Vagina (tissue), 2 donors: ENCODE results near the gene GTF2H2C. TPM values are rescaled to one million over a fixed set of nuclear protein-coding genes. Genes with fewer than 3 reads are reported as not detected.
"Not testable (repeated sequence)": the region's sequence is repeated elsewhere in the genome, so short reads cannot be mapped to it uniquely, and the experiment has no call there.

Experiments used
- DNase-seq, 2 donors: peaks; one replicate each; pipeline ENCODE4 v3.0.0-alpha.2; 2017; ENCODE audit errors: extremely low spot score in 2 of 2
- H3K27ac ChIP-seq: fragments of 200-600 bp; sonication (generic); one replicate; pipeline ENCODE4 v1.5.1; 2019
- H3K27me3 ChIP-seq: fragments of 200-600 bp; sonication (generic); one replicate; pipeline ENCODE4 v1.5.1; 2019
- H3K36me3 ChIP-seq, 2 donors: fragments of 200-600 bp; sonication (generic); one replicate each; pipeline ENCODE4 v1.5.1; 2017 to 2019
- H3K4me1 ChIP-seq: fragments of 200-600 bp; sonication (generic); one replicate; pipeline ENCODE4 v1.5.1; 2019
- H3K4me3 ChIP-seq, 2 donors: fragments of 200-600 bp; sonication (generic); 1 replicate in 1 of 2; 2 replicates in 1 of 2; pipeline ENCODE4 v1.5.1; 2016 to 2019
- H3K9me3 ChIP-seq: fragments of 200-600 bp; sonication (generic); one replicate; pipeline ENCODE4 v1.5.1; 2019
- intact Hi-C: fragments of 100-400 bp; cut with DNase I; formaldehyde crosslinking; loops from one replicate; pipeline ENCODE4 v1.15.1; 2023
- small RNA-seq: library from RNA; depleted of rRNA; stranded (forward); fragments of <200 nt; gene quantifications from one replicate; pipeline ENCODE3, GENCODE V24; 2016
- total RNA-seq: library from RNA; depleted of rRNA; stranded (reverse); fragments of >200 nt; gene quantifications from one replicate; pipeline ENCODE4 v1.2.3, GENCODE V29; 2016

GTF2H2C gene
- total RNA-seq, 1 donor from 2014 or later: 22.8 TPM

DNA sequence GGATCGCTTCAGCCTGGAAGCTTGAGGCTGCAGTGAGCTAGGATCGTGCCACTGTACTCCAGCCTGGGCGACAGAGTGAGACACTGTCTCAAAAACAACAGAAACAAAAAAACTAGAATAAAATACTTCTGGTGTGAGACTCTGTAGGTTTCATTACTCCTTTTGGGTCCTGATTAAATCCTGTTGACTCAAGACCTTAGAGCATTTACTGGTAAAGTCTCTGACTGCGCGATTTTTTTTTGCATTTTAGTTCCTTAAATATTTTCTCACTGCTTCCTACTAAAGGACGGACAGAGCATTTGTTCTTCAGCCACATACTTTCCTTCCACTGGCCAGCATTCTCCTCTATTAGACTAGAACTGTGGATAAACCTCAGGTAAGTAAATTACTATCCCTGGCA is 46.8 kb downstream of the GTF2H2C start:
- H3K27me3 ChIP-seq, H3K27ac ChIP-seq, H3K4me1 ChIP-seq, H3K4me3 ChIP-seq, H3K36me3 ChIP-seq, intact Hi-C loops, H3K9me3 ChIP-seq, DNase-seq: not testable (repeated sequence)

DNA sequence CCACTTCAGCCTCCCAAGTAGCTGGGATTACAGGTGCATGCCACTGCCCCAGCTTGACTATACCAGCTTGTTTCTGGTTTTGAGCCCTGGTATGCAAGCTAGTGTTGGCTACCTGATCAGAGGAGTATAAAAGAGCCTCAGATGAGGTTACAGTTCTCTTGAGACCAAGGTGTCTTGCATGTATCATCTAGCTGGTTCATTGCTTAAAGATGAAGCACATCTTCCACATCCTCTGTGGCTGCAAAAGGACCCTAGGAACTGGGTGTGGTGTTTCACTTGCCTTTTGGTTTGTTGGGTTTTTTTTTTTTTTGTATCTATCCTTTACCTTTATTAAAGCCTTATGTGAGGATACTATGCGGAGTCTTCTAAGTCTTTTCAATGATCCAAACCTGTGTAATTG is 47.8 kb downstream of the GTF2H2C start:
- H3K27ac ChIP-seq, H3K27me3 ChIP-seq, intact Hi-C loops, H3K36me3 ChIP-seq, H3K9me3 ChIP-seq, H3K4me1 ChIP-seq, H3K4me3 ChIP-seq, DNase-seq: not testable (repeated sequence)

DNA sequence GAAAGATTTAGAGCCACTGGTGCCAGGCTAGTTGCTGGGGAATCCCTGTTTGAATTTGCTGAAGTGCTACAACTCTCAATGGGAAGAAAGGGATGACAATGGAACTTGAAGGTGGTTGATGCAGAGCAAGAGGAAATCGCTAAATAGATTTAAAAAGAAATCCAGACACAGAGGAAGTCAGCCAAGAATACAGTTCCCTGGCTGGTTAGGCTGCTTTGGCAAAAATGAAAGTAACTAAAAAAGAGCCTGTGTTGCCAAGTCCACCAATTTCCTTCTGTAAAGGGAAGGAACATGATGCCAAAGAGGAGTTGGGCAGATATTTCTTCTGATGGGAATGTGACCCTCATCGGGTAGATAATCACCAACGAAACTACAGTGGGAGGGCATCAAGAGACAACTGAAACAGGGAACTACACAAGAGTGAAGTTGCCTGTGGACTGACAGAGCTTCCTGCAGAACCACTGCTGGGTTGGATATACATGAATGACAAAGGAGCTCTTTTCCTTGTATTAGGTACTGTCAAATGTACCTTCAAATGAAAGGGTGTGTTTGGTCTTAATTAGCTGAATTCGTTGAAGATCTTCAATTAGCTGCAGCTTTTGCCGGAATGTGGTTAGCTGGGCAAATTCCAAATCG is 49.0 kb downstream of the GTF2H2C start:
- H3K27me3 ChIP-seq, DNase-seq, intact Hi-C loops, H3K4me1 ChIP-seq, H3K9me3 ChIP-seq, H3K4me3 ChIP-seq, H3K27ac ChIP-seq, H3K36me3 ChIP-seq: not testable (repeated sequence)

DNA sequence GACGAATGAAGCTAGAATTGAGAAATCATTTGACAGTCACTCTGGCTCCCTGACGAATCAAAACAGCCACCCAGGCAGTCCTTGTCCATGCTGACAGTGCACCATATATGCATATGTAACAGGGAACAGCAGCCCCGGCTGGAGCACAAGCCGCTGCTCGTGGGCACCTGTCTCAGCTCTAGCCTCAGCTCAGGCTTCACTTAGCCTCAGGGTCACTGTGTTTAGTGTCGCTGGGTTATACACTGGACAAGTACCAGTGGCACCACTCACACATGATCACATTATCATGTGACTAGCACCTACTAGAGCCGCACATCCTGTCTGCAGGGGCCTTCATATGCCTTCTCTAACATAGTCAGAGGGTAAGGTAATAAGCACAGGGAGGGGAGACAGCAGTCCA is 54.9 kb downstream of the GTF2H2C start:
- H3K27me3 ChIP-seq, DNase-seq, H3K4me1 ChIP-seq, H3K36me3 ChIP-seq, intact Hi-C loops, H3K4me3 ChIP-seq, H3K9me3 ChIP-seq, H3K27ac ChIP-seq: not testable (repeated sequence)

DNA sequence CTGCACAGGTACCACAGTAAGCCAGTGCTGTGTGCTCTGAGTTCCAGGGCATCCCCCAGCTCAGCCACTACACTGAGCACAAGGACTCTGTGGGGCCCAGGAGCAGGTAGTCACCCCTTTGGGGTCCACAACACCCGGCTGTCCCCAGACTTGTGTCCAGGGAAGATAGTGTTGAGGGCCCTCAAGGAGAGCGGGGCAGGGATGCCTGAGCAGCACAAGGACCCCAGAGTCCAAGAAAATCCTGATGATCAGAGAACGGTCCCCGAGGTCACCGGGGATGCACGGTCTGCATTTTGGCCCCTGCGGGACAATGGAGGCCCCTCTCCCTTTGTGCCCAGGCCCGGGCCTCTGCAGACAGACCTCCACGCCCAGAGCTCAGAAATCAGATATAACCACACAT is 71.9 kb downstream of the GTF2H2C start:
- DNase-seq, H3K36me3 ChIP-seq, intact Hi-C loops, H3K27ac ChIP-seq, H3K4me3 ChIP-seq, H3K4me1 ChIP-seq, H3K27me3 ChIP-seq, H3K9me3 ChIP-seq: not testable (repeated sequence)

Small RNA genes within 50 kb of the gene (small RNA-seq; reads per million reads assigned to genes)
- not detected for gene RNU6-724P

Other genes with a start within 250 kb of the GTF2H2C start
- gene CCDC125, start 227.4 kb upstream of the GTF2H2C start, total RNA-seq: 2.9 TPM
- 17.4 TPM for gene AK6, start 190.7 kb upstream of the GTF2H2C start, total RNA-seq
- 35.8 TPM for gene TAF9, start 190.7 kb upstream of the GTF2H2C start, total RNA-seq
- 17.2 TPM for gene RAD17, start 190.4 kb upstream of the GTF2H2C start, total RNA-seq
- 6.4 TPM for gene MARVELD2, start 145.1 kb upstream of the GTF2H2C start, total RNA-seq
- 12.8 TPM for gene OCLN, start 67.4 kb upstream of the GTF2H2C start, total RNA-seq